ENCODE measurements around the gene ZNF345.

Gene ZNF345

DNA sequence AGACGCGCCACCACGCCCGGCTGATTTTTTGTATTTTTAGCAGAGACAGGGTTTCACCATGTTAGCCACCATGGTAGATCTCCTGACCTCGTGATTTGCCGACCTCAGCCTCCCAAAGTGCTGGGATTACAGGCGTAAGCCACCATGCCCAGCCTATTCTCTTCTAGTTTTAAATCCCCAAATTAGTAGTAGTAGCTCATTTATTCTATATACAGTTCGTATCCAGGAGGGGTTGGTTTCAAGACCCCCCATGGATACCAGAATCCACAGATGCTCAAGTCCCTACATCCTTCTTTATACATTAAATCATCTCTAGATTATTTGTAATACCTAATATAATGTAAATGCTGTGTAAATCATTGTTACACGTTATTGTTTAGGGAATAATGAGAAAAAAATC, 67.4 kb downstream of the ZNF345 start:
- no peak for DNase-seq

Data from CD4-positive, alpha-beta T cell treated with Interleukin-1 beta for 1 hour (primary cell).